ENCODE data around the gene MBP.

DNA sequence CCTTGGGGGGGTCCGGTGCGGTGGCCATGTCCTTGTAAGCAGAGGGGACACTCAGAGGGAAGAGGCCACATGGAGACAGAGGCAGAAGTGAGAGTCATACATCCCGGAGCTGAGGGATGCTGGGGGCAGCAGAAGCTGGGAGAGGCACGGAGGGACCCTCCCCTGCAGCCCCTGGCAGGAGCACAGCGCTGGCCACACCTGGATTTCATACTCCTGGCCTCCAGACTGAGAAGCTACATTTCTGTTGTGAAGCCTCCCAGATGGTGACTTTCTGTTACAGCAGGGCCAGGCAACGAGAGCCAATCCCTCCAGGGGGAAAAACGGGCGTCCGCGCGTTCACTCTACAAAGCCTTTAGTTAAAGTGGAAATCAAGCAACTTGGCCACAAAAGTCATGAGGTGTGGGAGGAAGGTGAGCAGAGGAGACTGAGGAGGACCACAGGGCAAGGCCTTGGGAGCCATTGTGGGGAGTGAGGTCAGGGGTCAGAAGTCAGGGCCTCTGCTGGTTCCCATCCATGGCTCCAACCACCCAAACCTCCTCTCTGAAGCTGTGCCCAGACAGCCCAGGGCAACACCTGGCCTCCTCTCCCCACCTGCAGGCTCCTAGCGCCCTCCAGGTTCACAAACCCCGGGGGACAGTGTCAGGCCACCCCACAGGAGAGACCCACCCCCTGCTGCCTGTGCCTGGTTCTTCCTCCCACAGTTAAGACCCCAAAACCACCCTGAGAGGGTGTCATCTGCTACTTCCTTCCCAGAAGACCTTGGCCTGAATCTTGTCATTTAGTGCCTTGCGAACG, 4.5 kb upstream of the MBP start:
- TF ChIP-seq, protein P1, sequence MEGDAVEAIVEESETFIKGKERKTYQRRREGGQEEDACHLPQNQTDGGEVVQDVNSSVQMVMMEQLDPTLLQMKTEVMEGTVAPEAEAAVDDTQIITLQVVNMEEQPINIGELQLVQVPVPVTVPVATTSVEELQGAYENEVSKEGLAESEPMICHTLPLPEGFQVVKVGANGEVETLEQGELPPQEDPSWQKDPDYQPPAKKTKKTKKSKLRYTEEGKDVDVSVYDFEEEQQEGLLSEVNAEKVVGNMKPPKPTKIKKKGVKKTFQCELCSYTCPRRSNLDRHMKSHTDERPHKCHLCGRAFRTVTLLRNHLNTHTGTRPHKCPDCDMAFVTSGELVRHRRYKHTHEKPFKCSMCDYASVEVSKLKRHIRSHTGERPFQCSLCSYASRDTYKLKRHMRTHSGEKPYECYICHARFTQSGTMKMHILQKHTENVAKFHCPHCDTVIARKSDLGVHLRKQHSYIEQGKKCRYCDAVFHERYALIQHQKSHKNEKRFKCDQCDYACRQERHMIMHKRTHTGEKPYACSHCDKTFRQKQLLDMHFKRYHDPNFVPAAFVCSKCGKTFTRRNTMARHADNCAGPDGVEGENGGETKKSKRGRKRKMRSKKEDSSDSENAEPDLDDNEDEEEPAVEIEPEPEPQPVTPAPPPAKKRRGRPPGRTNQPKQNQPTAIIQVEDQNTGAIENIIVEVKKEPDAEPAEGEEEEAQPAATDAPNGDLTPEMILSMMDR (conservative IDR thresholded peaks at IDR 0.05; ENCODE audit: low read length) = no peak
- TF ChIP-seq EZH2phosphoT487 (IDR thresholded peaks at IDR 0.05; ENCODE audit: borderline replicate concordance, low read depth, low read length) = no peak

All from OCI-LY7 (cell line).